GM10248 (cell line): ENCODE data around the gene FTCD.
"Not testable (repeated sequence)": the region's sequence is repeated elsewhere in the genome, so short reads cannot be mapped to it uniquely, and the experiment has no call there.

Experiments
- CTCF ChIA-PET: fragments of 300-600 bp; sonication (Branson Sonifier 250); formaldehyde crosslinking; extraction: SDS; loops from one replicate; lab custom pipeline; 2021; ENCODE audit warnings: antibody characterized with exemption; lab: Yijun Ruan, JAX
- POLR2A ChIA-PET: fragments of 350-650 bp; sonication (Branson Sonifier 250); formaldehyde crosslinking; extraction: SDS; loops from one replicate; lab custom pipeline; 2020; ENCODE audit warnings: antibody characterized with exemption; lab: Yijun Ruan, JAX
- DNase-seq: peaks from one replicate; pipeline ENCODE4 v3.0.0; 2012; ENCODE audit errors: extremely low spot score
- TF ChIP-seq, protein P1 (sequence below): IDR thresholded peaks from 2 replicates; pipeline ENCODE4 v1.5.1; 2012; ENCODE audit warnings: mild to moderate bottlenecking, low read depth; ENCODE audit errors: extremely low read depth, missing control alignments, control extremely low read depth

Gene FTCD, protein sequence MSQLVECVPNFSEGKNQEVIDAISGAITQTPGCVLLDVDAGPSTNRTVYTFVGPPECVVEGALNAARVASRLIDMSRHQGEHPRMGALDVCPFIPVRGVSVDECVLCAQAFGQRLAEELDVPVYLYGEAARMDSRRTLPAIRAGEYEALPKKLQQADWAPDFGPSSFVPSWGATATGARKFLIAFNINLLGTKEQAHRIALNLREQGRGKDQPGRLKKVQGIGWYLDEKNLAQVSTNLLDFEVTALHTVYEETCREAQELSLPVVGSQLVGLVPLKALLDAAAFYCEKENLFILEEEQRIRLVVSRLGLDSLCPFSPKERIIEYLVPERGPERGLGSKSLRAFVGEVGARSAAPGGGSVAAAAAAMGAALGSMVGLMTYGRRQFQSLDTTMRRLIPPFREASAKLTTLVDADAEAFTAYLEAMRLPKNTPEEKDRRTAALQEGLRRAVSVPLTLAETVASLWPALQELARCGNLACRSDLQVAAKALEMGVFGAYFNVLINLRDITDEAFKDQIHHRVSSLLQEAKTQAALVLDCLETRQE

GRCh38 chr21:46155514-46156377 lies at the start of gene FTCD:
FTCD (minus strand) TSS chr21:46155579; CDS start chr21:46155523, 56 bp downstream.
- CTCF ChIA-PET, result interaction anchor here (0.8 to 5.3 kb wide), 2 partner anchors 9 to 13 kb away, joined by 3 to 54 read pairs; no protein-coding TSS in a partner anchor
- TF ChIP-seq, protein P1, sequence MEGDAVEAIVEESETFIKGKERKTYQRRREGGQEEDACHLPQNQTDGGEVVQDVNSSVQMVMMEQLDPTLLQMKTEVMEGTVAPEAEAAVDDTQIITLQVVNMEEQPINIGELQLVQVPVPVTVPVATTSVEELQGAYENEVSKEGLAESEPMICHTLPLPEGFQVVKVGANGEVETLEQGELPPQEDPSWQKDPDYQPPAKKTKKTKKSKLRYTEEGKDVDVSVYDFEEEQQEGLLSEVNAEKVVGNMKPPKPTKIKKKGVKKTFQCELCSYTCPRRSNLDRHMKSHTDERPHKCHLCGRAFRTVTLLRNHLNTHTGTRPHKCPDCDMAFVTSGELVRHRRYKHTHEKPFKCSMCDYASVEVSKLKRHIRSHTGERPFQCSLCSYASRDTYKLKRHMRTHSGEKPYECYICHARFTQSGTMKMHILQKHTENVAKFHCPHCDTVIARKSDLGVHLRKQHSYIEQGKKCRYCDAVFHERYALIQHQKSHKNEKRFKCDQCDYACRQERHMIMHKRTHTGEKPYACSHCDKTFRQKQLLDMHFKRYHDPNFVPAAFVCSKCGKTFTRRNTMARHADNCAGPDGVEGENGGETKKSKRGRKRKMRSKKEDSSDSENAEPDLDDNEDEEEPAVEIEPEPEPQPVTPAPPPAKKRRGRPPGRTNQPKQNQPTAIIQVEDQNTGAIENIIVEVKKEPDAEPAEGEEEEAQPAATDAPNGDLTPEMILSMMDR, result no peak
- no peak for DNase-seq
- POLR2A ChIA-PET, result no interaction called here

DNA sequence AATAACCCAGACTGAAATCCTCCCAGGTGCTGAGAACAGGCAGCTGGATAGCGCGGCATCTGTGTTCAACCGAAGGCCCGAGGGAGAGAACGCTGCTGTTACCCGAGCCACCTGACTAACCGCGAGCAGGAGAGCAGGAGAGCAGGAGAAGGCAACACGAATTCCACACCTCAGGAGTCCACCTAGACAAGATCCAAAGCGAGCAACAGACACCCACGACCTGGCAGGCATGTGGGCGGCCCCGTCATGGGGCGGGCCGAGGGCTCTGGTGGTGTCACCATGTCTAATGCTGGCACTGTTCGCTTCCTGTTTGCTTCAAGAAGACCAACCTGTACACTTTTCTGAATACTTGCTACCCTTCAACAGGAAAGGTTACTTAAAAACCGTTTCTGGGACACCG lies 49.8 kb upstream of the FTCD start:
- no peak for DNase-seq
- TF ChIP-seq, protein P1, result no peak
- CTCF ChIA-PET, result no interaction called here

DNA sequence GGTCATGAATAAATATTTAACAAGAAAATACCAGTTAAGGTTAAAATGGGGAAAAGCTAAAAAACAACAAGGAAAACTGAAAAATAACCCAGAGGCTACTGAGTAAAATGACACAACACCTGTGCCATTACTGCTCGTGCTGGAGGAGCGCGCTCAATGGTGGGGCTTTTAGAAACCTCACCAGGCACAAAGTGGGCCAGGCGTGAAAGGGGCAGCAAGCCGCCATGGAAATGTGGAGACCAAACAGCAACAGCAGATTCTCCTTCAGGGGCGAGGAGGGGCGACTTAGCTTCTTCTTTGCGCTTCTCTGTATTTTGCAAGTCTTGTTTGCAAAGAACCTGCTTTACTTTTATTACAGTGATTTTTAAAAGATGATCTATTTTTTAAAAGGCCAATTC lies 47.8 kb upstream of the FTCD start:
- CTCF ChIA-PET, result no interaction called here
- TF ChIP-seq, protein P1, result no peak
- POLR2A ChIA-PET, result no interaction called here

More for the DNA sequence above, 49.8 kb upstream of the FTCD start:
- POLR2A ChIA-PET, result no interaction called here

GRCh38 chr21:46202592-46203202 lies 47.3 kb upstream of the FTCD start:
- no peak for DNase-seq
- TF ChIP-seq, protein P1, result no peak
- CTCF ChIA-PET, result no interaction called here
- POLR2A ChIA-PET, result no interaction called here

More for the DNA sequence above, 47.8 kb upstream of the FTCD start:
- no peak for DNase-seq

GRCh38 chr21:46200877-46201803 lies 45.8 kb upstream of the FTCD start:
- POLR2A ChIA-PET, result not testable (repeated sequence)
- CTCF ChIA-PET, result interaction anchor here (1.2 kb wide), 1 partner anchor 14 kb away, joined by 3 read pairs; no protein-coding TSS in a partner anchor

More at GRCh38 chr21:46200877-46201803, 45.8 kb upstream of the FTCD start:
- DNase-seq, result not testable (repeated sequence)
